WI38 (cell line): Measurements from ENCODE around the gene ZDHHC11B.
"Not testable (repeated sequence)": the region's sequence is repeated elsewhere in the genome, so short reads cannot be mapped to it uniquely, and the experiment has no call there.

Experiments used
- H3K4me3 ChIP-seq: 2 replicates; pipeline ENCODE4 v1.5.1; 2011; ENCODE audit warnings: low read depth, mild to moderate bottlenecking, control low read depth, low read length
- TF ChIP-seq, protein P1 (sequence below): IDR thresholded peaks from 2 replicates; pipeline ENCODE4 v1.5.1; 2012; ENCODE audit warnings: low read depth, mild to moderate bottlenecking, control low read depth, low read length

Gene ZDHHC11B, protein sequence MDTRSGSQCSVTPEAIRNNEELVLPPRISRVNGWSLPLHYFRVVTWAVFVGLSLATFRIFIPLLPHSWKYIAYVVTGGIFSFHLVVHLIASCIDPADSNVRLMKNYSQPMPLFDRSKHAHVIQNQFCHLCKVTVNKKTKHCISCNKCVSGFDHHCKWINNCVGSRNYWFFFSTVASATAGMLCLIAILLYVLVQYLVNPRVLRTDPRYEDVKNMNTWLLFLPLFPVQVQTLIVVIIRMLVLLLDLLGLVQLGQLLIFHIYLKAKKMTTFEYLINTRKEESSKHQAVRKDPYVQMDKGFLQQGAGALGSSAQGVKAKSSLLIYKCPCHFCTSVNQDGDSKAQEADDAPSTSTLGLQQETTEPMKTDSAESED

DNA sequence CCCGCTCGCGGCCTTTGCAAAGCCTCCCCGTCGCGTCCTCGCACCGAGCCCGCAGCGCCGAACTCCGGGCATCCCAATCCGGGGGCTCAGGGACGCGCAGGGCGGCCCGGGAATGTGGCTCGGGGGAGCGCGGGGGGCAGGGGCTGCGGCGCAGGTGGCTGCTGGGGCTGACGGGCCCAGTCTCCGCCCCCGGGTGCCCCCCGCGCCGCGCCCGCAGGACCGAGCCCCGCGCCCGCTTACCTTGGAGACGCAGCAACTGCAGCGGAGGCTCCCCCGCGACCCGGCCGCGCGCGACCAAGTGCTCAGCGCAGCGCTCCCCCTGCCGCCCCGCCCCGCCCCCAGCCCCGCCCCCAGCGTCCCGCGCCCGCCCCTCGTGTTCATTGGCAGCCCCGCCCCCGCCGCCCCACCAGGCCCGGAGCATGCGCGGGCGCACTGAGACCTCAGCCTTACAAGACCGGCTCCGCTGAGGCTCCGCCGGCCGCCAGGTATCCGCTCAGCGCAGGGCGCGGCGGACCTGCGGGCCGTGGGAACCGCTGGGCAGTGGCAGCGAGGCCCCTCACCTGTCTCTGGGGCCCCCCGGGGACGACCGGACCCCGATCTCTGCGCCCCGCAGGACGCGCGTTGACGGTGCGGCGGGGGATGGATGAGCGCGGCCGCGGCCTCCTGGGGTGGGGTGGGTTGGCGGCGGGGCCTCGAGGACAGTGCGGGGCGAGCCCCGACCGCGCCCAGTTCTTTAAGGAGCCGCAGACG lies at the start of gene ZDHHC11B:
Gene ZDHHC11B, minus strand, starts transcription at position 302 of the 750 bp plus-strand sequence. CDS start 17,810 bp downstream, outside the sequence.
- peak within 1 kb of the TSS; percentile 50 for H3K4me3 ChIP-seq

DNA sequence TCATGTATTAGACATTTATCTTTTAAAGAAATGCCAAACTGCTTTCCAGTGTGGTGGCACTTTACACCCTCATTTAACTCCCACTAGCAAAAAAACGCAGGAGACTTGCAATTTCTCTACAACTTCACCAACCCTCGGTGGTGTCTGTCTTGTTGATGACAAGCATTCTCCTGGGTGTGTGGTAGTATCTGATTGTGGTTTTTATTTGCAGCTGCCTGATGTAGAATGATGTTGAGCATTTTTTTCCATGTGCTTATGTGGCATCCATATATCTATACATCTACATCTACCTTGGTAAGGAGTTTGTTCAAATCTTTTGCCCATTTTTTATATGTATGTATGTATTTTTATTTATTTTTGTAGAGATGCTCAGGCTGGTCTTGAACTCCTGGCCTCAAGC lies 49.5 kb upstream of the ZDHHC11B start:
- H3K4me3 ChIP-seq, result not testable (repeated sequence)

DNA sequence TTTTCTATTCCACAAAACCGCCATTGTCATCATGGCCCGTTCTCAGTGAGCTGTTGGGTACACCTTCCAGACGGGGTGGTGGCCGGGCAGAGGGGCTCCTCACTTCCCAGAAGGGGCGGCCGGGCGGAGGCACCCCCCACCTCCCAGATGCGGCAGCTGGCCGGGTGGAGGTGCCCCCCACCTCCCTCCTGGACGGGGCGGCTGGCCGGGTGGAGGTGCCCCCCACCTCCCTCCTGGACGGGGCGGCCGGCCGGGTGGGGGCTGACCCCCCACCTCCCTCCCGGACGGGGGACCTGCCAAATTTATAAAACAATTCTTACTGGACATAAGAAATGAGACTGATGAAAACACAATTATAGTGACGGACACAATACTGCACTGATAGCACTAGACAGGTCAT lies 43.7 kb upstream of the ZDHHC11B start:
- not testable (repeated sequence) for H3K4me3 ChIP-seq

DNA sequence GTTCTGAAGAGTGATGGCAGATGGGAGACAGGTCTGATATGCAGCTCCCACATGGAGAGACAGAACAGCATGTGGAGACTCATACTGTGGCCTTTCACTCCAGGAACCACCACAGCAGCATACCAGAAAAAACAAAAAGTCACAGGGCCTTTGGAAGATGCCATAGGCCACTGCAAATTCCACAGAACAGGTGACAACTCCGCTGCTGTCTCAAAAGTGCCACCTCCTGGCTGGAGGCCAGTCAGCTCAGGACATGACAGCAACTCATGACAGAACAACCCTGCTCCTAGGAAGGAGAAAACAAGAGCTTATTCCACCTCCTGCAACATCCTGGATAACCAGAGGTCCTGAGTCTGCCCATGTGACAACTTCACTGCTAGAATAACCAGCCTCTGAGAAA lies 41.0 kb upstream of the ZDHHC11B start:
- H3K4me3 ChIP-seq, result not testable (repeated sequence)

DNA sequence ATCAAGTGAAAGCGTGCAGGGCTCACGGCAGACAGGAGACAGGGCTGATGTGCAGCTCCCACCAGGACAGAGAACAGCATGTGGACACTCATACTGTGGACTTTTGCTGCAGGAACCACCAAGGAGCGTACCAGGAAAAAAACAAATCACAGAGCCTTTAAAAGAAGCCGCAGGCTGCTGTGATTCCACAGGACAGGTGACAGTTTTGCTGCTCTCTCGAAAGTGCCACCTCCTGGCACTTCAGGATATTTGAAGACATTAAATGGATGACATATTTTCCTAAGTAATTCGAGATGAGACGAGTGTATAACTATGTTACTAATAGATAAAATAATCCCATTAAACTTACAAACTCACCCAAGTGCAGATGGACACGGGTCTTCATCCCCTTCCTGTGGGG lies 37.0 kb upstream of the ZDHHC11B start:
- TF ChIP-seq, protein P1, sequence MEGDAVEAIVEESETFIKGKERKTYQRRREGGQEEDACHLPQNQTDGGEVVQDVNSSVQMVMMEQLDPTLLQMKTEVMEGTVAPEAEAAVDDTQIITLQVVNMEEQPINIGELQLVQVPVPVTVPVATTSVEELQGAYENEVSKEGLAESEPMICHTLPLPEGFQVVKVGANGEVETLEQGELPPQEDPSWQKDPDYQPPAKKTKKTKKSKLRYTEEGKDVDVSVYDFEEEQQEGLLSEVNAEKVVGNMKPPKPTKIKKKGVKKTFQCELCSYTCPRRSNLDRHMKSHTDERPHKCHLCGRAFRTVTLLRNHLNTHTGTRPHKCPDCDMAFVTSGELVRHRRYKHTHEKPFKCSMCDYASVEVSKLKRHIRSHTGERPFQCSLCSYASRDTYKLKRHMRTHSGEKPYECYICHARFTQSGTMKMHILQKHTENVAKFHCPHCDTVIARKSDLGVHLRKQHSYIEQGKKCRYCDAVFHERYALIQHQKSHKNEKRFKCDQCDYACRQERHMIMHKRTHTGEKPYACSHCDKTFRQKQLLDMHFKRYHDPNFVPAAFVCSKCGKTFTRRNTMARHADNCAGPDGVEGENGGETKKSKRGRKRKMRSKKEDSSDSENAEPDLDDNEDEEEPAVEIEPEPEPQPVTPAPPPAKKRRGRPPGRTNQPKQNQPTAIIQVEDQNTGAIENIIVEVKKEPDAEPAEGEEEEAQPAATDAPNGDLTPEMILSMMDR, result no peak
- no peak overlapping the region for H3K4me3 ChIP-seq

DNA sequence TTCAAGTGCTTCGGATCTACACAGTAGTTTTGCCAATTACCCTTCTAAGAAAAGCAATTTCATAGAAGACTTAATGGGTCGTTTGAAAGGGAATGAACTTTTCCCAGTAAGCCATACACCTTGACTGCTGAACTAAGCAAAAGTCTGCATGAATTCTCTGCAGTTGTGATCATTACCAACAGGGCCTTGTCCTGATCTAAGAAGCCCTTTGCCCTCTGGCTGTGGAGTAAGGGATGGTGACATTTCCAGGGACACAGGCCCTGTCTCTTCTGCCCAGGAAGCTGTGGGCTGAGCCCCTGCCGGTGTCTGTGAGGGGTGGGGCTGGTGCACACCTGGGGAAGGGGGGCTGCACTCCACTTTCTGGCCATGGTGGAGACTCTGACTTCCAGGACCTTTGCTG lies 35.7 kb upstream of the ZDHHC11B start:
- no peak overlapping the region for H3K4me3 ChIP-seq
- TF ChIP-seq, protein P1, result no peak

DNA sequence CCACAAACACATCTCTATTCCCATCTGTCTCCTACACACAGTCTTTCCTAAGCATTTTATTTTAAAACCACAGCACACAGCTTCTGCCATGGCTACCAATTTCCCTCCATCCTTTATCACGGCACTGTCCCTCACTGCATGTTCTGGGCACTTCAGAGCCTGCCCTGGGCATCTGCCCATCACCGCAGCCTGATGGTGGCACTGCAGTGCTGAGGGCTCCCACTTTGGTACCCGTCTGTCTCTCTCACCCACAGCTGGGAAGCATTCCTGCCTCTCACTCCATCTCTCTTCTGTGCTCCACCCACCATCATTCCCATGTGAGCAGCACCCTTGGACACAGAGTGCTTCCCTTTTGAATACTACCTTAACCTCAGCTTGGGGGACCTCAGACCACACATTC lies 34.5 kb upstream of the ZDHHC11B start:
- TF ChIP-seq, protein P1, result no peak
- no peak overlapping the region for H3K4me3 ChIP-seq

DNA sequence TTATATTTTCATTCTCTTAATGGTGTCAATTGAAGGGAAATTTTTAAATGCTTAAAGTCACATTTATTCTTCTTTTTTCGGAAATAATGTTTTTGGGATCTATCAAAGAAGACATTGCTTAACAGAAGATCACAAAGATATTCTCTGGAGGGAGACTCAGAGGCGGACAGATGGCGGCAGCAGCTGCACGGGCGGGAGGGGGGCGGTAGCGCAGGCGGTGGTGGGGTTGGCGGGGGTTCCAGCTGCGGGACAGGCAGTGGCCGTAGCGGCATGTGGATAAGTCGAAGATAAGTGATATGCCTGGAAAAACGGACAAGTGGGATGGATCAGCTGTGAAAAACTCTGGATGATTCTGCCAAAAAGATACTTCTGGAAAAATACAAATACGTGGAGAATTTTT lies 31.6 kb upstream of the ZDHHC11B start:
- H3K4me3 ChIP-seq, result no peak overlapping the region
- TF ChIP-seq, protein P1, result no peak

DNA sequence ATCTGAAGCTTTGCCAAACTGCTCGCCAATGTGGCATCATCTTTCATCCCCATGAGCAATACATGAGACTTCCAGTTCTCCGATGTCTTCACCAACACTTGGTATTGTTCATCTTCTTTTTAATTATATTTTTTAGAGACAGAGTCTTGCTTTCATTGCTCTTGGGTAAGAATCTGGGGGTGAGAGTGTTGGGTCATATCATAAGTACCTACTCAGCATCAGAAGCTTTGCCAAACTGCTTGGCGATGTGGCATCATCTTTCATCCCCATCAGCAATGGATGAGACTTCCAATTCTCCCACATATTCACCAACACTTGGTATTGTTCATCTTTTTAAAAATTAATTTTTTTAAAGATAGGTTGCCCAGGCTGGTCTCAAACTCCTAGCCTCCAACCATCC lies 30.9 kb upstream of the ZDHHC11B start:
- H3K4me3 ChIP-seq, result no peak overlapping the region
- TF ChIP-seq, protein P1, result no peak

DNA sequence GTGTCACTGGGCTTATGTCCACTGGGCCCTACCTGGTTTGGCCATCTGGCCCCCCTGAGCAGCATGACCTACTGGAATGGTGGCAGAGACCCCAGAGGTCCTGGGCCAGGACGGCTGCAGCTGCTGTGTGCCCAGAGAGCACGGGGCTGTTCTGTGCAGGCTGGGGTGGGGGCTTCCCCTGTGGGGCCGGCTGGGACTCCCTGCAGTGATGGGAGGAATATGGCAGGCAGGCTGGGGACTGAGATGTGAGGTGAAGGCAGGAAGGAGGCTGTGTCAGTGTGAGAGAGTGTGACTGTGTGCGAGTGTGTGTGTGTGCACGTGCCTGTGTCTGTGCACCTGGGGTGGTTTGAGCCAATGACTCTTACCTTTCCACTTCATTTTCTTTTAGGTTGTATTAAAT lies 29.0 kb upstream of the ZDHHC11B start:
- not testable (repeated sequence) for H3K4me3 ChIP-seq

DNA sequence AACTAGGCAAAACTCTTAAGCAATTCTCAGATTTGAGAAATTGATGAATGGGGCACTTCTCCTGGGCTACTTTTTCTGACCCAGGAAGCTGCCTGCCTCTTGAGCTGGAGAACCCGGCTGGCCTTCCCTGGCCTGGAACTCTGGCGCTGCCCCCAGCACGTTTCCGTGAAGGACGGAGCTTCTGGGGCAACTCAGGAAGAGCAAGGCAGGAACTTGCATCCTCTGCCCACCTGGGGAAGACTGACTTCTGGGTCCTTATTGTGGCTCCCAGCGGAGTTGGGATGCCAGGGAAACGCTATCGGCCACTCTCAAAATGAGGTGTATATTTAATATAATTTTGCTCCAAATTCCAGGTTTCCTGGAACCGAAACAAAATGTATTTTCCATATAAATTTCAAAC lies 26.9 kb upstream of the ZDHHC11B start:
- not testable (repeated sequence) for H3K4me3 ChIP-seq

DNA sequence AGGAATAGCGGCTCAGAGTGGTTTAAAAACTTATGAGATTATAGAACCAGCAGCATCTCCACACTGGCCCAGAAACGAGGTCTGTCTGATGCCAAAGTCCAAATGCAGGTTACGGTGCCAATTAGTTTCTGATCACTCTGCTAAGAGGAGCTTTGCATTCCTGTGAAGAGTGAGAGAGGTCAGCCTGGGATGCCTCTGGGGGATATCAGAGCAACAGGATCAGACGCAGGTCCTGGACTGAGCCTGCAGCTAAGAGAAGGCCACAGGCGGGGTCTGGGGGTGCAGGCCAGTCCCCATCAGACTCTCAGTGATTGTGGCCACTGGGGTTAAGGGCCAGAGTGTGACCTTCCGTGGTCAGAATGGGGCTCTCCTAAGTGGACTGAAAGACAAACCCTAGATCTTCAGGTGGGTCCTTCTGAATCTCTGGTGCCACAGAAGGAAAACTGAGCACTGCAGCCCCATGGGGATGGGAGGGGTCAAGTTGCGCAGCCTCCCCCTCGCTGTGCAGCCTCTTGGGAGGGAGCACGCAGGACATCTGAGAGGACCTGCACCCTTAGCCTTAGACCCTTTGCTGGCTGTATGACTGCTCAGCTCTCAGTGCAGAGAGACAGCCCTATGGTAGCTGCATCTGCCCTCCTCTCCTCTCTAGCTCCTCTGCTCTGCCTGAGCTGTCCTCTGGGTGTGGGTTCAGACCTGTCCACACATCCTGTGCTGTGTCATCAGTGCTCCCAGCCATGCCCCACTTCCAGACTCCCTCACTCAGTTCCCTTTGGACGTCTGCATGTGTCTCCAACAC lies 23.4 kb upstream of the ZDHHC11B start:
- H3K4me3 ChIP-seq, result not testable (repeated sequence)
